ENCODE measurements around the gene CCDC74B.
"Not testable (repeated sequence)": the region's sequence is repeated elsewhere in the genome, so short reads cannot be mapped to it uniquely, and the experiment has no call there.

The CCDC74B gene

DNA sequence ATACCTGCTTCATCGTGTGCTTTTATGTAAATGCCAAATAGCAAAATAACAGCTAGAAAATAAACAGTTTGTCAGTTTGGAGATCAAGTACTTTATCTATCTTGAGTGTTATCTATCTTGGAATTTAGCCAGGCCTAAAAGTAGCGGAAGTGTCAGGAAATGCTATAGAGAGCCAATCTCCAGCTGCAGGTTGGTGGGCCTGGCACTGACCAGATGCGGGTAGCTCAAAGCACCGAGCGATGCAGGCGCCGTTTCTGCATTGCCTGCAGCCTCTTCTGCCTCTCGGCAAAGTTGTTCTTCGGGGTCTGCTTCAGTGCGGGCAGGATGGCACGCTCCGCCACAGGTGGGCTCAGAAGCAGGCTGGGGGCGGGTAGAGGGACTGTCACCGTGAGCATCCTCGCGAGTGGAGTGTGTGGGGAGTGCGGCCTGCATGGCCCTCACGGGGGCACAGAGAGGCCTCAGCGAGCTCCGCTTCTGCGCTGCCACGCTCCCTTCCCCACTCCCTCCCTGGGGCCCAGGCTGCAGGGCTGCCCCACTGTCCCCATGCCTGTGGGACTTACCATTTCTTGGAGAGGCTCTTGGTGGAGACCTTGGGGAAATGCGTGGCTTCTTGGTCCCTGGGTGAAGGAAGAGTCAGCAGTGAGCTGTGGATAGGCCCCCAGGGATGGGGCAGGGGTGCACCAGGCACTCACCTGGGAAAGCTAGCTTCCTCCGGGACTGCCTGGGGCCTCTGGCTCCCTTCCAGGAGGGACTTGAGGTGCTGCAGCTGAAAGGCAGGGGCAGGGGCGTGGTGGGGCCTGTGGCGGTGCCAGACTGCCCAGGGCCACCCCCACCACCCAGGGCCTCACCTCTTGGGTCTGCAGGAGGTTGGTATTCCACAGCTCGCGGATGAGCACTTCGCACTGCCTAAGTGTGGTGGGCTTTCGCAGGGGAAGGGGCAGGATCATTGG lies 5.3 kb downstream of the CCDC74B start:
- not testable (repeated sequence) for H3K4me2 ChIP-seq; H3K4me3 ChIP-seq (IDR thresholded peaks at IDR 0.05; ENCODE audit: insufficient read depth, low read depth, low read length); H3K27ac ChIP-seq; H3K79me2 ChIP-seq (ENCODE audit: insufficient read depth, low read depth); H3K4me1 ChIP-seq (ENCODE audit: low read depth, poor library complexity, severe bottlenecking); H3K9ac ChIP-seq; H2AFZ ChIP-seq (ENCODE audit: low read depth); H4K20me1 ChIP-seq (ENCODE audit: insufficient read depth); H3K27me3 ChIP-seq (ENCODE audit: insufficient read depth, low read depth); H3K36me3 ChIP-seq (ENCODE audit: insufficient read depth)

DNA sequence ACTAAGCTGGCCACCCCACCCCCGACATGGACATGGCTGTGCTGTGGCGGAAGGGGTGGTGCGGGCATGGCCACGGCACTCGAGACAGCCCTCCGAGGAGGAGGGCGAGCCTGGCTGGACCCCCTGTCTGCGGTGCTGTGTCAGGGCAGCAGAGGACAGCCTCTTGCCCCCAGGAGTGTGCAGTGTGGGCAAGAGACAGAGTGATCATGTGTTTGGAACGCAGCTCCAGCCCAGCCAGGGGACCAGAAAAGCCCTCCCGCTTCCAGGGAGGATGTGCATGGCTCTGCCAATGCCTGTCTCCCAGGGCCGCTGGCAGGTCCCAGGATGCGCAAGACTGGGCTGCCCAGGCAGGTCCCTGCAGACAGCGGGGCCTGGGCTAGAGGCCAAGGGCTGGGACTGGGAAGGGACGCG lies 6.1 kb downstream of the CCDC74B start:
- H2AFZ ChIP-seq (ENCODE audit: low read depth); H3K9ac ChIP-seq; H3K4me1 ChIP-seq (ENCODE audit: low read depth, poor library complexity, severe bottlenecking); H3K27ac ChIP-seq; H4K20me1 ChIP-seq (ENCODE audit: insufficient read depth); H3K36me3 ChIP-seq (ENCODE audit: insufficient read depth); H3K4me2 ChIP-seq; H3K27me3 ChIP-seq (ENCODE audit: insufficient read depth, low read depth); H3K4me3 ChIP-seq (IDR thresholded peaks at IDR 0.05; ENCODE audit: insufficient read depth, low read depth, low read length); H3K79me2 ChIP-seq (ENCODE audit: insufficient read depth, low read depth): not testable (repeated sequence)

DNA sequence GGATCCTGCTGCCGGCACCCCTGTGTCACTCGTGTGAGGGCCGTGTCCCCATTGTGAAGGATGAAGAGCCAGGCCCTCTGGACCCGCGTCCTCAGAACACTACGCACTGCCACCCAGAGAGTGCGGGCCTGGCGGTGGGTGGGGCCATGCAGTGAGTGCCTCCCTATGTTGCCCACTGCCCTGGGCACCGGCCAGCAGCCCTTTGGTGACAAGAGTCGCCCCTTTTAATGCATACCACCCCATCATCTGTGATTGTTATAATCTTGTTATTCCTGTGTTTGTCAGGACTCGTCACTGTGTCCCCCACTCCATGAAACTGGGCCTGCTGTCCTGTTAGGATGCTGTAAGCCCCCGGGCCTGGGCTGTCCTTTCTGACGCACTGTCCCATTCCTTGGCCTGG lies 6.6 kb downstream of the CCDC74B start:
- H3K79me2 ChIP-seq (ENCODE audit: insufficient read depth, low read depth); H3K4me2 ChIP-seq; H3K27ac ChIP-seq; H2AFZ ChIP-seq (ENCODE audit: low read depth); H4K20me1 ChIP-seq (ENCODE audit: insufficient read depth); H3K27me3 ChIP-seq (ENCODE audit: insufficient read depth, low read depth); H3K36me3 ChIP-seq (ENCODE audit: insufficient read depth); H3K4me1 ChIP-seq (ENCODE audit: low read depth, poor library complexity, severe bottlenecking); H3K4me3 ChIP-seq (IDR thresholded peaks at IDR 0.05; ENCODE audit: insufficient read depth, low read depth, low read length); H3K9ac ChIP-seq: not testable (repeated sequence)

DNA sequence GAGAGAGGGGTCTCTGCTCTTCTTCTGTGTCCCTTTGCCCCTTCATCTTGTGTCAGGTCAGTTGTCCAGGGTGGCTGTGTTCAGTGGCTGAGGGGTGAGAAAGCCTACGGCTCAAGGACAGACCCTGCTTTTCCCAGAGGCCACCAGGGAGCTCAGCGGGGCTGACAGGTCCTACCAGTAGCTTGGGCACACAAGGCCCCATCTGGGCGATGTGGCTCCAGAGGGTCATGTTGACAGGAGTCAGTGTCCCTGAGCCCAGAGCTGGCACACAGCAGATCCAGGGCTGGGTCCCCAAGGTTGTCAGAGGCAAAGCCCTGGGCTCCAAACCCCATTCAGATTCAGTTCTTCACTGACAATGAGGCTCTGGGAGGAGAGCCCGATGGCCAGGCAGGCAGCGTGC lies 7.8 kb downstream of the CCDC74B start:
- not testable (repeated sequence) for H4K20me1 ChIP-seq (ENCODE audit: insufficient read depth); H3K36me3 ChIP-seq (ENCODE audit: insufficient read depth); H3K27me3 ChIP-seq (ENCODE audit: insufficient read depth, low read depth); H3K79me2 ChIP-seq (ENCODE audit: insufficient read depth, low read depth); H3K9ac ChIP-seq; H3K4me1 ChIP-seq (ENCODE audit: low read depth, poor library complexity, severe bottlenecking); H3K4me2 ChIP-seq; H3K4me3 ChIP-seq (IDR thresholded peaks at IDR 0.05; ENCODE audit: insufficient read depth, low read depth, low read length); H2AFZ ChIP-seq (ENCODE audit: low read depth); H3K27ac ChIP-seq

DNA sequence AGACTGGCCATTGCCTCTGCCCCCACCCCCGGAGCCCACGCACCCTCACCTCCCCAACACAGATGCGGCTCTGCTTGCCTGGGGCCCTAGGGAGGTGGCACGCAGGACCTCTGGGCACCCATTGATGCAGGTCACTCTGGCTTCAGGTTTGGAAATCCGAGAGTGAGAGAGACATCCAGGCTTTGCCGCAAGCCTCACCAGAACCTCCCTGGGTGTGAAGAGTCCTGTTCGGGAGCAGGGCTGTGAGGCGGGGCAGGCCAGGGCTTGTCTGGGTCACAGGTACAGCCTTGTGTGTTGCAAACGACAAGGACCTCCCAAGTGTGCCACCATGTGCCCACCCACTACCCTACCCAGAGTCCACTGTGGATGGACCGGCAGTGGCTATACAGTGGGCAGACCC lies 8.4 kb downstream of the CCDC74B start:
- not testable (repeated sequence) for H3K27me3 ChIP-seq (ENCODE audit: insufficient read depth, low read depth); H3K36me3 ChIP-seq (ENCODE audit: insufficient read depth); H3K27ac ChIP-seq; H3K4me2 ChIP-seq; H3K4me3 ChIP-seq (IDR thresholded peaks at IDR 0.05; ENCODE audit: insufficient read depth, low read depth, low read length); H2AFZ ChIP-seq (ENCODE audit: low read depth); H3K9ac ChIP-seq; H4K20me1 ChIP-seq (ENCODE audit: insufficient read depth); H3K4me1 ChIP-seq (ENCODE audit: low read depth, poor library complexity, severe bottlenecking); H3K79me2 ChIP-seq (ENCODE audit: insufficient read depth, low read depth)

DNA sequence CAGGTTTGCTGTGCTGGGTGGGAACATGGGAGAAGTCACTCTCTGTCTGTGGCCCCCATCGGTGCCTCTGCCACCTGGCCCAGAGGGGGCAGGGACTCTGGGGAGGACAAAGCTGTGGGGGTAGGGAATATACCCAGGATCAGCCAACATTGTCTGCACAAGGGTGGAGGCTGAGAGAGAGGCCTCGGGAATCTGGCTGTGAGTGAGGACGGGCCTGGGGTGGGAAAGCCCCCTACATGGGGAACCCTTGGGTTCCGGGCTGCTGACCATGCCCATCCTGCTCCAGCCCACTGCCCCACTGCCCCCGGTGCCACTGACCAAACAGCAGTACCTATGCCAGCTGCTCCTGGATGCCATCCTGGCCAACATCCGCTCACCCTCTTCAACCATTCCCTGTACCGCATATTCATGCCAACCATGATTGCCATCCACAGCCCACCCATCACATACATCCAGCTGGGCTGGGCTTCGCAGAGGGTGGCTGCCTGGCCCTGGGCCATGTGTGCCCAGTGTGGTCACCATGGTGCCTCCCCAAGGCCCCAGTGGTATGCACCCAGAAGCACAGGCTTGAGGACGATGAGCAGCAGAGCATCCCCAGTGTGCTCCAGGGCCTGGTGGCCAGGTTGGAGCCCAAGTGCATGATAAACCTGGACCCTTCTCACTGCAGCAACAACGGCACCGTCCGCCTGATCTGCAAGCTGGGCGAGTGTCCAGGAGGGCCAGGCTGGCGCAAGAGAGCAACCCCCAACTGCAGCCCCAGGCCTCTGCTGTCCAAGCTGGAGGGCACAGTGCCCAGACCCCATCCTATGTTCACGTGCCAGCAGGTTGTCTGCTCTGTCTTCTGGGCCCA lies 9.0 kb downstream of the CCDC74B start:
- H3K36me3 ChIP-seq (ENCODE audit: insufficient read depth) = no peaks in the 10 kb centered on the region
- no peak overlapping the region for H2AFZ ChIP-seq (ENCODE audit: low read depth)
- no peaks in the 10 kb centered on the region for H4K20me1 ChIP-seq (ENCODE audit: insufficient read depth)
- no peak overlapping the region for H3K27ac ChIP-seq
- TF ChIP-seq, protein P1, sequence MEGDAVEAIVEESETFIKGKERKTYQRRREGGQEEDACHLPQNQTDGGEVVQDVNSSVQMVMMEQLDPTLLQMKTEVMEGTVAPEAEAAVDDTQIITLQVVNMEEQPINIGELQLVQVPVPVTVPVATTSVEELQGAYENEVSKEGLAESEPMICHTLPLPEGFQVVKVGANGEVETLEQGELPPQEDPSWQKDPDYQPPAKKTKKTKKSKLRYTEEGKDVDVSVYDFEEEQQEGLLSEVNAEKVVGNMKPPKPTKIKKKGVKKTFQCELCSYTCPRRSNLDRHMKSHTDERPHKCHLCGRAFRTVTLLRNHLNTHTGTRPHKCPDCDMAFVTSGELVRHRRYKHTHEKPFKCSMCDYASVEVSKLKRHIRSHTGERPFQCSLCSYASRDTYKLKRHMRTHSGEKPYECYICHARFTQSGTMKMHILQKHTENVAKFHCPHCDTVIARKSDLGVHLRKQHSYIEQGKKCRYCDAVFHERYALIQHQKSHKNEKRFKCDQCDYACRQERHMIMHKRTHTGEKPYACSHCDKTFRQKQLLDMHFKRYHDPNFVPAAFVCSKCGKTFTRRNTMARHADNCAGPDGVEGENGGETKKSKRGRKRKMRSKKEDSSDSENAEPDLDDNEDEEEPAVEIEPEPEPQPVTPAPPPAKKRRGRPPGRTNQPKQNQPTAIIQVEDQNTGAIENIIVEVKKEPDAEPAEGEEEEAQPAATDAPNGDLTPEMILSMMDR (conservative IDR thresholded peaks at IDR 0.05; ENCODE audit: low read depth, low read length) = no peak
- H3K27me3 ChIP-seq (ENCODE audit: insufficient read depth, low read depth) = no peaks in the 10 kb centered on the region
- H3K4me2 ChIP-seq = no peak overlapping the region
- no peaks in the 10 kb centered on the region for H3K79me2 ChIP-seq (ENCODE audit: insufficient read depth, low read depth)
- H3K4me1 ChIP-seq (ENCODE audit: low read depth, poor library complexity, severe bottlenecking) = no peaks in the 10 kb centered on the region
- H3K9ac ChIP-seq = no peak overlapping the region
- no peak overlapping the region for H3K4me3 ChIP-seq (IDR thresholded peaks at IDR 0.05; ENCODE audit: insufficient read depth, low read depth, low read length)

DNA sequence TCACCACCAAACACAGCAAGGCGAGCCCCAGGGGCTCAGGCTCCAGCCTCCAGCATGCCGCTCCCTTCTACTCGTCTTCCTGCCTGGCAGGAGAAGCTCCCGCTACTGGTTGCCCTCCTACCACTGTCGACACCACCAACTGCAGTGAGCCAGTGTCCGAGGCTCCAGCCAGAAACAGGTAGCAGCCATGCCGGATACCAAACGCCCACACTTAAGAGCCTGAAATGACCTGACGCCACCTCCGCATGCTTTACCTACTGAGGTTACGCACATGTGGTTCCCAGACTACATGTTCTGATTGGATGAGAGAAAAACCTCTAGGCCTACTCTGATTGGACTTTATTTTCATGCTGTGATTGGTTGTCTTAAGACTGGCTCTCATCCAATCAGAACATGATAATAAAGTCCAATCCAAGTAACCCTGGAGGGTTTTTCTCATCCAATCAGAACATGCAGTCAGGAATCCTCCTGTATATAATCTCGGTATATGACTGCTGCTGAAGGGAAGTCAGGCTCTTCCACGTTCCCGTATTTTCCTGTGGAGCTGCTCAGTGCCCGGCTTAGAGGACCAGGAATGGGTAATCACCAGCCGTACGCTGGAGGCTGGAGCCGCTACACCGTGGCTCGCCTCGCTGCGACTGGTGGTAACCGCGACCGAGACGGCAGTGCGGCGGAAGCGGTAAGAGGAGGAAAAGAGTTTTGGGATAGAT lies 15.6 kb downstream of the CCDC74B start, which contains the start of gene POTEF:
POTEF (minus strand) TSS at position 103 of the 710 bp plus-strand sequence. CDS start 8,707 bp downstream, outside the sequence.
- not testable (repeated sequence) for H3K36me3 ChIP-seq (ENCODE audit: insufficient read depth); H4K20me1 ChIP-seq (ENCODE audit: insufficient read depth); H2AFZ ChIP-seq (ENCODE audit: low read depth); H3K4me1 ChIP-seq (ENCODE audit: low read depth, poor library complexity, severe bottlenecking); H3K9ac ChIP-seq; H3K4me3 ChIP-seq (IDR thresholded peaks at IDR 0.05; ENCODE audit: insufficient read depth, low read depth, low read length); H3K79me2 ChIP-seq (ENCODE audit: insufficient read depth, low read depth); H3K27me3 ChIP-seq (ENCODE audit: insufficient read depth, low read depth); H3K27ac ChIP-seq; H3K4me2 ChIP-seq

DNA sequence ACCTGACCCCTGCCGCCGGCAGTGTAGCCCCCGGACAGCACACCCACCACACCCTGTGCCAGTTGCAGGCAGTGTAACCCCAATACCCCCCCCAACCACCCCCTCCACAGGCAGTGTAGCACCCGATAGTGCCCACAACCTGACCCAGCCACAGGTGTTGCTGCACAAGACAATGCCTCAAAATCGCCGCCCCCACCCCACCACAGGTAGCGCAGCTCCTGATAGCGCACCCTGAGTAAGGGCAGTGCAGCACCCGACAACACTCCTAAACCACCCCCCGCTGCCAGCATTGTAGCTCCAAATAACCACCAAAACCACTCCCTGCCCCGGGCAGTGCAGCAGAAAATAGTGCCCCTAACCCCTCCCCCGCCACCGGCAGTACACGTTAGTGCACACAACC lies 16.4 kb downstream of the CCDC74B start:
- not testable (repeated sequence) for H3K36me3 ChIP-seq (ENCODE audit: insufficient read depth); H3K27me3 ChIP-seq (ENCODE audit: insufficient read depth, low read depth); H3K79me2 ChIP-seq (ENCODE audit: insufficient read depth, low read depth); H3K4me1 ChIP-seq (ENCODE audit: low read depth, poor library complexity, severe bottlenecking); H4K20me1 ChIP-seq (ENCODE audit: insufficient read depth); H2AFZ ChIP-seq (ENCODE audit: low read depth); H3K27ac ChIP-seq; H3K4me2 ChIP-seq; H3K9ac ChIP-seq; H3K4me3 ChIP-seq (IDR thresholded peaks at IDR 0.05; ENCODE audit: insufficient read depth, low read depth, low read length)

DNA sequence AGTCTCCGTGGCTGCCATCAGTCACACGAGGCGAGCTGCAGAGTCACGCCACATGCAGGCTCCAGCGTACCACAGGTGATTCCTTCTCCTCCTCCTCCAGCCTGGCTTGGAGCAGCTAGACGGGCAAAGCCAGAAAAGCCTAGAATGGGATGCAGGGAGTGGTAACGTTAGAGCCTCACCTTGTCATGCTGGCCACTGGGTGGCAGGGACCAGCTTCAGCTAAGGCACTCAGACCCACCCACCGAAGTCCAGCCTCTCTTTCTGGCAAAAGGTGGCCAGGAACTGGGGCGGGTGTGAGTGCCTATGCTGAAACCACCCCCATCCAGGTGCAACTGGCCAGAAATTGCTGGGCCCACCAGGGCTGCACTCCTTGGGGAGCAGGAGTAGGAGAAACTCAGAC lies 17.2 kb downstream of the CCDC74B start:
- H3K27me3 ChIP-seq (ENCODE audit: insufficient read depth, low read depth); H3K4me1 ChIP-seq (ENCODE audit: low read depth, poor library complexity, severe bottlenecking): not testable (repeated sequence)

More for the DNA sequence above, 17.2 kb downstream of the CCDC74B start:
- not testable (repeated sequence) for H3K4me2 ChIP-seq; H3K36me3 ChIP-seq (ENCODE audit: insufficient read depth); H4K20me1 ChIP-seq (ENCODE audit: insufficient read depth); H3K27ac ChIP-seq; H3K4me3 ChIP-seq (IDR thresholded peaks at IDR 0.05; ENCODE audit: insufficient read depth, low read depth, low read length); H3K79me2 ChIP-seq (ENCODE audit: insufficient read depth, low read depth); H2AFZ ChIP-seq (ENCODE audit: low read depth); H3K9ac ChIP-seq

All from KMS-11 (cell line).